Ureter (tissue), 1 donor: ENCODE measurements around the gene LZTFL1. TPM values are rescaled to one million over a fixed set of nuclear protein-coding genes. Genes with fewer than 3 reads are reported as not detected.

Experiments used
- DNase-seq: peaks from one replicate; pipeline ENCODE4 v3.0.0-alpha.2; 2020; ENCODE audit warnings: low spot score
- total RNA-seq: library from RNA; stranded (reverse); gene quantifications from one replicate; pipeline ENCODE4 v1.2.4, GENCODE V29; 2023
- donor health status: DM: yes; HTN: yes; CAD: no.

LZTFL1 gene
- total RNA-seq, 1 donor from 2014 or later, result 24.5 TPM

DNA sequence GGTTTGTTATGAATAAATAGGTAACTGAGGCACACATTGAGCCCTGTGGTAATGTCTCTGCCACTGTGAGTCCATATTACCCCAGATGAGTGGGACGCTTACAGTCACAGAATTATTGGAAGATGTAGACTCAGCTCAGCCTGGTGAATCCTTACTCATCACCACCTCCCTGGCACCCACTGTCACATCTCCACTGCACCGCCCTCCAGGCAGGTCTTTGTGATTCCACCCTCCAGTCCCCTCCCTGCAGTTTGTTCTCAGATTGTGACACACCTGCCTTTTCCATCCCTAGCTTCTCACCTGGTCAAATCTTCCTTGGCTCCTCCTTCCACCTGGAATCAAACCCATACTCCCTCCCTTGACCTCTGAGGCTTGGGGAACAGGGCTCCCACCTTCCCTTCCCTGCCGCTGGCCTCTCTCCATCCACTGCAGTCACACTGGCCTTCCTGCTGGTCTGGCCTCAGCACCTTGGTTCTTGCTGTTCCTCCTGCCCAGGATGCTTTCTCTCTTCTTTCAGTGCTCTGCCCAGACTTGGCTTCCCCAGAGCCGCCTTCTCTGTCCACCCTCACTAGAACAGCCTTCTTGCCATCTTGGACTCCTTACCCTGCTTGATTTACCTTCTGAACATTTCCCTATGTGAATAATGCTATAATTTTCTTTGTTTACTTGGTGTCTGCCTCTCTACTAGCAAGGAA lies 55.0 kb downstream of the LZTFL1 start:
- DNase-seq, result no peak

DNA sequence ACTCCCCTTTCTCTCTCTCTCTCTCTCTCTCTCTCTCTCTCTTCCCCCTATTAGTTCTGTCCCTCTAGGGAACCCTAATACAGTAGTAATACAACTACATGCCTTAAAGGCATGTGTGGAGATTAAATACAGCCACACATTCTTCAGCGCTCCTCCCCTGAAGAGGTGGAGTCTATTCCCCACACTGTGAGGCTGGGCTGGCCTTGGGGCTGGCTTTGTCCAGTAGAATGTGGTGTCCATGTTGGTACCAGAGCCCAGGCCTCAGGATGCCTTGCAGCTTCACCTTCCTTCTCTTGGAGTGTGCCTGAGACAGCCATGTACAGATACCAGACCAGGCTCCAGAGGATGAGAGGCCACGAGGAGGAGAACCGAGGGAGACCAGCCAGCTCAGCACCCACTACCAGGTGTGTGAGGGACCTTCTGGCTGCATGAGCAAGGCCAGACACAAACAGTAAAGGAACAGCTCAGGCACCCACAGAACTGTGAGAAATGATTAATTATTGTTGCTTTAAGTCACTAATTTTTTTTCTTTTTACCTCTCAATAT lies 56.2 kb downstream of the LZTFL1 start:
- no peak for DNase-seq

DNA sequence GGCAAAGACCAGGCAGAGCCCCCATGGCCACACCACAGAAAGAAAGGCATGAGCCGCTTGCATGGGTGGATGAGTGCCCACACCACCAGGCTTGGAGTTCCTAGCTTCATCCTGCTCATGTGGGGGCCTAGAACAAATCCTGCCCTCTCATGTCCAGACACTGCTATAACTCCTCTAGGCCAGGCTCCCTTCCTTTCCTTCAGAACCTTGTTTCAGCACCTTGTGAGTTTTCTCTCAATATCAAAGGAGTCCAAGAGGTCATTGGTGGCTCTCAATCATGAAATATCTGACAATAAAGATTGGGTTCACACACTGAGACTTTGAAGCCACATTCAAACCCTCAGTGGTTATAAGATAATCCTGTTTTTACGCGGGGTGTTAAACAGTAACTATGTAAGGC lies 58.3 kb downstream of the LZTFL1 start:
- no peak for DNase-seq

DNA sequence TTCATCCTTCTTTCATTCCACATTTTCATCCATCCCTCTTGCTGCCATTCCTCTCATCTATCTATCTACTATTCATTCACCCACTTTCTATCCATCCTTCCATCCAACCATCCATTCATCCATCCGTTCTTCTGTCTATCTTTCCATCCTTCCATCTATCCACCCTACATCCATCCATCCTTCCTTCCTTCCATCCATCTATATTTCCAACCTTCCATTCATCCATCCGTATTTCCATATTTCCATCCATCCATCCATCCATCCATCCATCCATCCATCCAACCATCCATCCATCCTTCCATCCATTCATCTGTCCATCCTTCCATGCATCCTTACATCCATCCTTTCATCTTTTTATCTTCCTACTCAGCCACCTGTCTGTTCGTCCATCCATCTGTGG lies 59.5 kb downstream of the LZTFL1 start:
- DNase-seq, result no peak

DNA sequence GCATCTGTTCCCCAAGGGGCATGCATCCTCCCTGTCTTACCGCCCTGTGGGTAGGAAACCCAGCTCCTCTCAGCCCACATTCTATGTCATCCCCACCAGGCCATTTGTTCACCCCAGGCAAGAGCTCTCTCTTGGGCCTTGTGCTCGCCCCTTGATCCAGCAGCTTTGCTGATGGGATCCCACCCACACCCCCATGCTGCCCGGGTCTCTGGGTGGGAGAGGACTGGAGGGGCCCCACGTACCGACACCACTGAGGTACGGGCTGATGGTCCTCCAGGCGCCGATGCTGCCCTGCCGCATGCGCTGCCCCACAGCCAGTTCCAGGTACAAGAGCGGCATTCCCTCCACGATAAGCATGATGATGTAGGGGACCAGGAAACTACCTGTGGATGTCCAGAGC lies 60.1 kb downstream of the LZTFL1 start:
- no peak for DNase-seq

DNA sequence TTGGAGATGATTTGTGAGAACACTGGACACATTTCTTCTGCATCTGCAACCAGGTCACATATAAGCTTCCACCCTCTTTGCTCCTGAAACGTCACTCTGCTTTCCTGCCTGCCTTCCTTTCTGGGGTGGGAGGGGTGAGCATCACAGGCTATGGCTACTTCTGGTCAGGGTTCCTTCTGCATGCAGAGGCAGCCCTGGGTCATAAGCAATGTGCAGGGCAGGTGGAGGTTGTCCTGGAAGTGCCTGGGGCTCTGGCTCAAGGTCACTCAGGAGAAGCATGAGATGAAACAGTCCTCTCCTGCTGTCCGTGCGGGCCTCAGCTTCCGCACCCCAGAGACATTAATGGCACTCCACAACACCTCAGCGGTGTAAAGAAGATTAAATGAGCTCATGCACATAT lies 60.6 kb downstream of the LZTFL1 start:
- DNase-seq, result no peak

DNA sequence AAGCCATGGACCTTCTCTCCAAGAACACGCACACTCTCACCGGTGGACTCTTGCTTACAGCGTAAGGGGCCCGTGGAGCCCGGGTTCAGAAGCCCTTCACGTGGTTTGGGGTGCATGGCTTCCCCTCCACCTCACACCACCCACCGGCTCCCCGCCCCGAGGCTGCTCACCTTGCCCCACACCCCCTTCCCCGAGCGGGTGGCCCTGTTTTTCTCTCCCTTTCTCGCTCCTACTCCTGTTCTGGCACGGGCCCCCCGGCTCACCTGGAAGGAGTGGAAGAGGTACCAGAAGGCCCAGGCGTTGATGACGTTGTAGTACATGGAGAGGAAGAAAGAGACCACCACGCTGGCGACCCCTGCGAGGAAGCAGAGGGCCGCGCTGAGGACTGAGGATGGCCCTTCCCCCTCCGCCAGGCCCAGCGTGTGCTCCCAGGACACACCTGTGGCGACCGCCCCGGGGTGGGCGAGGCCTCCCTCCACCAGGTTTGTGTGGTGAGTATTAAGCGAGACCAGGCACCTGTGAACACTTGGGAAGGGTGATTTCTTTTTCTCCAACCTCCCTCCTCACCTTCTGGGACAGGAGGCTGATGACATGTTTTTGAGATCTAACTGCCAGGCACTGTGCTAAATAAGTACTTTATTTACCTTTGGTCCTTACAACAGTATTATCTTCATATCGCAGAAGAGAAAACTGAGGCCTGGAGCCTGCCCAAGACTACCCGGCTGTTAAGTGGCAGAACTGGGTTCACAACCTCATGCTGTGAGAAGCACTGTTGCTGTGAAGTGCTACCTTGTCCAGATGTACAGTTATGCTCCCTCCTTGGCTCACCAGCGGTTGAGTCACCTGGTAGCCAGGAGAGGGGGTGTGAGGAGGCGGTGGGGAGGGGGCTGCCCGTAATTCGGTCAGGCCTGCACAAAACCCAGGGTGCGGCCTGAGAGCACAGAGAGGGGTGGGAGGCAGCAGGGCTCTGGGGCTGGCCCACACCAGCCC lies 61.9 kb downstream of the LZTFL1 start:
- no peak for DNase-seq

DNA sequence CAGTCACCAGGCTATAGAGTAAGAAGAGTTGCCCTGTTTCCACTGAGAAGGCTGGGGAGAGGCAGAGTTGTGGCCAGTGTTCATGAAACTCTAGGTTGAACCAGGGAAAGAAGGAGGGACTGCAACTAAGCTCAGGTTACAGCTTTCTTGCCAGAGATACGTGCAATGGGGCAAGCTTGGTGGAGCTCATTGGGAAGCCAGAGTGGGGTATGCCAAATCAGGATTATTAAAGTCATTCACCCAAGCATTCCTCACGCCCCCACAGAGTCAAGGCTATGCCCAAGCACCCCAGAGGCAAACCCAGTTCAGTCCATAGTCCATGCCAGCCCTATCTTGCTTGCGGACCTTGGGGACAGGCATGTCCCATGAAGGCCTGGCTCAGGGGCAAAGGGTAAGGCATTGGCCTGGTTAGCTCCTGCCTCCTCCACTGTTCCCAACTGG lies 63.1 kb downstream of the LZTFL1 start:
- no peak for DNase-seq

DNA sequence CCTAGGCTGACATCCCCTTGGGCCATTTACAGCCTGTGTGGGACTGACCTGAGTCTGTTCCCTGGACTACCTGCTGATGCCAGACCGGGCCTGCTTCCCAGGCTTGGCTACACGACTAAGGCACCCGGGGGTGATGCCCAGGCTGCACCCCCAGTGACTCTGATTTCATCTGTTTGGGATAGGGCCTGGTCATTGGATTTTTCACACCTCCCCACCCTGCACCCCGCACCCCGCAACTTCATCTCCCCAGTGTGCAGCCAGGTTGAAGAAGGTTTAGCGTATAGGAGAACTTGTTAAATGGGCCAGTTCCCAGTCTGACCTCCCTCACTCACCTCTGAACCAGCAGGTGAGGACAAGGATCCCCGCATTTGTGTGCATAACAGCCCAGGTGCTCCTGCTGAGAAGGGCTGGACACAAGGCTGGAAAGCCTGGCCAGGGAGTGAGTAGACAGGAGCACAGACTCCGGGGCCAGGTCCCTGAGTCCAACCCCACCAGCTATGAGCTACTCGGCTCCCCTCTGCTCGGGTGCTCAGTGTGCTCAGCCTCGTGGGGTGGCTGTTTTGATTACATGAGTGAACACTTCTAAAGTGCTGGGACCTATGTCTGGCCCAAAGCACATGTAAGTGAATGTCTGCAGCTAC lies 64.1 kb downstream of the LZTFL1 start:
- DNase-seq, result no peak

DNA sequence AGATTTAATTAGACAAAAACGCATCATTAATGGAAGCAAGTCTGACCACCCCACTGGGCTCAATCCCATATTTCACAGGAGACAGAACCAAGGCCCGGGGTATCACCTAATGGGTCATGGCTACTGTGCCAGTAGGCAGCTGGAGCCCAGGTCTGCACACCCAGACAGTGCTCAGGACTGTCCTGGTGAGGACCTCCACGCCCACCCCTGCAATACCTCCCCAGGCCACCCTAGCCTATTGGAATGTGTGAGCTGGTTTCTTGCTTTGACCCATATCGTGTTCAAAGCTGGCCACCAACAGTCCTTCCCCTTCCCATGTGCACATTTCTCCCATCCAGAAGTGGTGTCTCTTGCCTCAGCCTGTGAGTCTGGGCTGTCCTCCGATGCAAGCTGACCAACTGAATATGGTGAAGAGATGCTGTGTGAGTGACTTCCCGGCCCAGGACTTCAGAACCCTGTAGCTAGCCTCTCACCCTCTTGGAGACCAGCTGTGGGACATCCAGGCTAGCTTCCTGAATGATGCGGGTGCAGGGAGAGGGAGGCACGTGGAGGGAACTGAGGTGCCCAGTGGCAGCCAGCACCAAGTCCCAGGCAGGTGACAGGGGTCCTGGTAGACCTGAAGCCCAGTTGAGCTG lies 64.7 kb downstream of the LZTFL1 start:
- no peak for DNase-seq

DNA sequence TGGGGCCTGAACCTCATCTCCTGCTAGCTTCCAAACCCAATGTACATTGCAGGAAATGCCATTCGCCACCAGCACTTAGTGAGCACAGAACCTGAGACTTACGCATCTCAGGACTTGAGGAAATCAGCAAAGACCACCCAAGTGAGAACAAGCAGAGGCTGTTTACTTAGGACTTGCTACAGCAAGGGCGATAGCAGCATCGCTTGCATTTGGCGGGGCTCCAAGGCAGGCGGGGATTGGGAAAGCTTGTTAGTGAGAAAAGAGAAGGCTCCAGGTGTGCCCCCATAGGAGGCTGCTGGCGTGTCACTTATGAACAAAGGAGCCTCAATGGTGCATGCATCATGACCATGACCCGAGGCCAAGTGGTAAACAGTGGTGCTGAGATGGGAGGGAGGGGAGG lies 65.3 kb downstream of the LZTFL1 start:
- DNase-seq, result no peak

DNA sequence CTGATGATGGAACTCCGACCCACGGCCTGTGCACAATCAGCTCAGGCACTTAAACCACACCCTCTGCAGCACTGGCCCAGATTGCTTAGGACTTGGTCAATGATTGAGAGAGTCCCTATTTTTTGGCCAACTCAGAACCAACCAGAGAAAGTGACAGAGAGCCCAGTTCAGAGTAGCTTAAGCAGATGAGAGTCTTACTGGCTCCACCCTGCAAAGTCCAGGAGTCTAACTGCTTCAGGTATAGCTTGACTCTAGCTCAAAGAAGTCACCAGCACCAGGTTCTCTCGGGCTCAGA lies 65.7 kb downstream of the LZTFL1 start:
- DNase-seq, result no peak

DNA sequence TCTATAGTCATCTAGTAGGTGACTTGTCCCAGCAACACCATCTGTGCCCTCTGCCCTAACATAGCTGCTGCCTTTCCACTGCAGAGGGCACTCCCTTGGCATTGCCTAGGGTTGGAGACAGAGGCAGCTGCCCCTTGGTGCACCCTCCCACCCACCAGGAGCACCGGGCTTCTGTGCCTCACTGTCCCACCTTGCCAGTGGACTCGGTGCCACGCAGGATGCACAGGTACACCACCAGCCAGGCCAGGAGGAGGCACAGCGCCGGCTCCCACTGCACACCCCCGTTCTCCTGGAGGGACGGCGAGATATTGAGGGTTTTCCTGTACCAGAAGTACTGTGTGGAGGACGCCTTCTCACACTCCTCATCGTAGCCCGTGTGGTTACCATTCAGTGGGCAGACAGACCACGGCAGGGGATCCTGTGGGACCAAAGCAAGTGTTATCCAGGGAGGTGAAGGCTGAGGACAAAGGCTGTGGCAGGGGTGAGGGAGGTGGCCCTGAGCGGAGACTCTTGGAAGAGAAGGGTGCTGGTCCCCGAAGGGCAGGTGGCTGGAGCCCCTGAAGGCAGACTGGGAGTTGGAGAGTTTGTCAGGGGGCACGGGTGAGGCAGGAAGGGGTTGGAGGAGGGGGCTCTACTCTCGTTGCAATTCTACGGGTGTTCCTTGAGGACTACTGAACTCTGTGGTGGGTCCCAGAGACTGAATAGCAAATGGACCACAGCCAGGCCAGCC lies 66.2 kb downstream of the LZTFL1 start:
- no peak for DNase-seq

DNA sequence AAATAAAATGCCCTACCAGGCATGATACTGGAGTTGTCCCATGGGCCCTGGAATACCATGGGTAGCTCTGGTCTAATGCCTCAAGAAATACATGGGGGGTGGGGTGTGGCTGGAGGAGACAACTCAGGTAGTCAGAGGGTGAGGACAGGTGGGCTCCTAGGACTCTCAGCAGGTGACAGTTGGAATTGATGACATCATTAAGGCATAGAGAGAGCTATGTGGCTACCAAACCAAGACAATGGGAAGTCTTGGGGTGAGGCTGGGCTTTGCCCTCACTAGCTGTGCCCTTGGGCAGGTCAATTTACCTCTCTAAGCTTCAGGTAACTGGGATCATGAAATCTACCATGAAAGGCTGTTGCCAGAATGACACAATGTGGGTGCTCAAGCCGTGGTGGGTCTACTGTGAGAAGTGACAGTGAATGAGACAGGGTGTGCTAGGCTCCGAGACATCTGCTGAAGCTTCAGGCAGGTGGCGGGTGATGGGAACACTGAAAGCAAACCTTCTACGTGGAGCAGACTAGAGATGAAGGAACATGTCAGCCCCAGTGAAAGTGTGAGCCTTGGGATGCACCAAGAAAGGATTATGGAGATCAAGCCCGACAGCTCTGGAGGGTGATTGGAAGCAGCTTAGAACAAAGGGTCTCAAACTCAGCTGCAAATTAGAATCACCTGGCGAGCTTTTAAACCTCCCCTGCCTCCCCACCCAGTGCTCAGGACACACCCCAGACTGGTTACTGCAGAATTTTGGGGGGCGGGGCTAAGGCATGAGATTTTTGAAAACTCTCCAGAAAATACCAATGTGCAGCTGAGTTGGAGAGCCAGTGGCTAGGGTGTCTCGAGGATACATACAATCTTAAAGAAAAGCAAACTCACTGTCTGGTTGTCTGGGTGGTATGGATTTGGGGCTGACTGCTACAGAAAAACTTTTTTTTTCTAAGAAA lies 67.1 kb downstream of the LZTFL1 start:
- DNase-seq, result no peak

DNA sequence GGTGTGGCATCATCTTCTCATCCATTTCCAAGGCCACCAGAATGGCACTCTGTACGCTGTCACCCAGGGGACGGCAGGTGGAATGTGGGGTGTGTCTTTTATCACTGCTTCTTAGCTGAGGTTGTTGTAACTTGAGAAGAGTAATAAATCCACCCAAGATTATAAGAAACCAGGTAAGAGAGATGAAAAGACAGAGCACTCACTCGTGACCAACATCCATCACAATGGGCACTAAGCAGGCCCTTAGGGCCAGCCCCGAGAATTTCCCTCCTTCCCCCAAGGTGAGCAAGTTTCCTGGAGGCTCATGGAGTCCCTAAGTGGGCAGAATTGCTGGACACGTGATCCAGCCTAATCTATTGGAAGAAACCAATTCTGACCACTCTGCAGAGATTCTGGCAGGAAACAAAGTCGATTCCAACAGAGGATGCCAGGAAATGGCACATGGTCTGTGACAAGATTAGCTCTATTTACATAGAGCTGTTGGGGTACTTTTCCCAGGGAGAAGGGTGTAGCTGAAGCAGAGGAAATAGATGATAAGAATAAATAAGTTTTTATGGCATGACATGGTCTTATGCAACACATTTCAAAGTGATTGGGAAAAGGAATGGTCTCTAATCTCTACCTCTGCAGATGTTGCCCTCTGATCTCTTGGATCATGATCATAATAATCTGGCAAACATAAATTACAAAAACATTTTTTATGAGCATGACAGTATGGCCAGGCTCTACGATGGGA lies 68.0 kb downstream of the LZTFL1 start:
- DNase-seq, result no peak
